Suprapubic skin (tissue), 4 donors: ENCODE data around the gene FBXL12.

Experiments
- EP300 ChIP-seq: sonication (generic); formaldehyde crosslinking; IDR thresholded peaks from one replicate; pipeline ENCODE4 v1.6.1; 2017; ENCODE audit warnings: antibody characterized with exemption
- POLR2A ChIP-seq, 2 donors: fragments of 450-650 bp; IDR thresholded peaks; one replicate each; pipeline ENCODE4 v1.6.1; 2017; ENCODE audit warnings: antibody characterized with exemption in 2 of 2, mild to moderate bottlenecking in 2 of 2, moderate library complexity in 2 of 2
- POLR2AphosphoS5 ChIP-seq, 3 donors: sonication (generic); formaldehyde crosslinking; IDR thresholded peaks; one replicate each; pipeline ENCODE4 v1.6.1; 2017; ENCODE audit warnings: antibody characterized with exemption in 3 of 3
- TF ChIP-seq, protein P1 (sequence below), 2 donors: fragments of 200-600 bp in 1 of 2; fragments of 450-650 bp in 1 of 2; sonication (generic) in 1 of 2; IDR thresholded peaks; one replicate each; pipeline ENCODE4 v1.5.1; 2016 to 2019; ENCODE audit warnings: antibody characterized with exemption in 2 of 2, mild to moderate bottlenecking in 1 of 2, moderate library complexity in 1 of 2

DNA sequence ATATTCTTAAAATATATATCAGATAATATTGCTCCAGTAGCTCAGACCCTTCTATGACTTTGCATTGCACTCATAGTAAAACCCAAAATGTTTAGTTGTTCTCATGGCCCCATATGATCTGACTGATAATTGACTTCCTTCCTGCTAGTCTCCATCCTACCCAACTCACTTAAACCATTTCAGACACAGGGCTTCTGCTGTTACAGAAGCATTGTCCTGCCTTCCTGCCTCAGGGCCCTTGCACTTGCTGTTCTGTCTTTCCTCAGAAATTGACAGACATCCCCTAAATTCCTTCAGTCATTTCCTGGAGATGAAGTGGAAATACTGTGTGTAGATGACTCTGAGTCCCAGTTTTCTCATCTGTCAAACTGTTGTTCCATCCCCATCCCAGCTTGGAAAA is 19.7 kb downstream of the FBXL12 start:
- TF ChIP-seq POLR2AphosphoS5 (IDR thresholded peaks at IDR 0.05) (no peak), EP300 (no peak), POLR2A (IDR thresholded peaks at IDR 0.05) (no peak)
- TF ChIP-seq, protein P1, sequence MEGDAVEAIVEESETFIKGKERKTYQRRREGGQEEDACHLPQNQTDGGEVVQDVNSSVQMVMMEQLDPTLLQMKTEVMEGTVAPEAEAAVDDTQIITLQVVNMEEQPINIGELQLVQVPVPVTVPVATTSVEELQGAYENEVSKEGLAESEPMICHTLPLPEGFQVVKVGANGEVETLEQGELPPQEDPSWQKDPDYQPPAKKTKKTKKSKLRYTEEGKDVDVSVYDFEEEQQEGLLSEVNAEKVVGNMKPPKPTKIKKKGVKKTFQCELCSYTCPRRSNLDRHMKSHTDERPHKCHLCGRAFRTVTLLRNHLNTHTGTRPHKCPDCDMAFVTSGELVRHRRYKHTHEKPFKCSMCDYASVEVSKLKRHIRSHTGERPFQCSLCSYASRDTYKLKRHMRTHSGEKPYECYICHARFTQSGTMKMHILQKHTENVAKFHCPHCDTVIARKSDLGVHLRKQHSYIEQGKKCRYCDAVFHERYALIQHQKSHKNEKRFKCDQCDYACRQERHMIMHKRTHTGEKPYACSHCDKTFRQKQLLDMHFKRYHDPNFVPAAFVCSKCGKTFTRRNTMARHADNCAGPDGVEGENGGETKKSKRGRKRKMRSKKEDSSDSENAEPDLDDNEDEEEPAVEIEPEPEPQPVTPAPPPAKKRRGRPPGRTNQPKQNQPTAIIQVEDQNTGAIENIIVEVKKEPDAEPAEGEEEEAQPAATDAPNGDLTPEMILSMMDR (IDR thresholded peaks at IDR 0.05): no peak
